ENCODE data around the gene ZWILCH. TPM values are rescaled to one million over a fixed set of nuclear protein-coding genes. Genes with fewer than 3 reads are reported as not detected.
A peak's percentile ranks its signal among the peaks of the same experiment; 100 is the strongest.
"Not testable (repeated sequence)": the region's sequence is repeated elsewhere in the genome, so short reads cannot be mapped to it uniquely, and the experiment has no call there.

The ZWILCH gene
- total and polyA plus RNA-seq, 8 donors = 8.6 to 32.2 (median 25.0) TPM

DNA sequence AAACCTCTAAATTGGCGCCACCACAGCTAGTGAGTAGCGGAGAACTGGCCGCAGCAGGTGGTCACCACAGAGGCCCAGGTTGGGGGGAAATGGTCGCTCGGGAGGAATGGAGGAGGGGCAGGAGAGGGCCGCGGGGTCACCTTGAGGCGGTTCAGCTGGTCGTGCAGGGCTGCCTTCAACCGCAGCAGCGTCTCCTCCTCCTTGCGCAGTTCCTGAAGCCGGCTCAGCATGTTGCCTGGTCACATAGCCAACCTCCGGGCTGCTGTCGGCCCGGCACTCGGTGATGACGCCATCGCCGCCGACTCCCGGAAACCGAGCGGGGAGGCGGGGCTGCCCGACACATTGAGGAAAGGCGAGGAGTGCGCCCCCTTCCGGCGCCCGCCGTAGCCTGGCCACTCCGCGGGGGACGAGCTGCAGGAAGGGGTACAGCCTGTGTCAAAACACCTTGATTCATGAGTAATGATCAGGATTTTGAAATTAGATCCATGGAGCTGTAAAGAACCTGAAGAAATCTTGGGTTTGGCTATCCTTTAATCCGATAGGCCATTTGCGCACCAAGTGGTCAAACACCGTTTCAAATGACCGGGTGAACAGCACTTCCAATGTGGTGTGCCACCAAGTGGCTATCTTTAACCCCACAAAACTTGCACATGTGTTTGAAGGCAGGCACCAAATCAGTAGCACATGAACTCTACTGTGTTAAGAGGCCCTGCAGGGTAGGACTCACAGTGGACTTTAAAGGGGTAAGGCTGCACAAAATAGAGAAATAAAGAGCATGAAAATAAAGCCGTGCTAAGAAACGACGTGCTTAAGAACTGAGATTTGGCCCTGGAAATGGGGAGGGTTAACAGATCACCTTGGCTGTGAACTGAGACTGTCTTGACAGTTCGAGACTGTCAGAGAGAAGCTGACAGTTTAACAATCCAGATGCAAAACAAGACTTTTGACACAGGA lies 7.3 kb upstream of the ZWILCH start, which contains the start of gene SNAPC5:
Gene SNAPC5, minus strand, starts transcription at position 261 of the 954 bp plus-strand sequence. Its CDS starts 31 bp downstream, at position 230.
- DNase-seq = peak; percentile 93 to 100 (median 96)
- H3K4me3 ChIP-seq = peak within 1 kb of the TSS; percentile 86 to 91
- H3K36me3 ChIP-seq = peaks cover 9 to 80% of the 10 kb centered on the region in 2 donors
- ATAC-seq = peak; percentile 98
- H3K9me3 ChIP-seq = no peaks in the 10 kb centered on the region
- peak within 1 kb of the TSS; percentile 79 to 90 for H3K27ac ChIP-seq
- TF ChIP-seq, protein P1, sequence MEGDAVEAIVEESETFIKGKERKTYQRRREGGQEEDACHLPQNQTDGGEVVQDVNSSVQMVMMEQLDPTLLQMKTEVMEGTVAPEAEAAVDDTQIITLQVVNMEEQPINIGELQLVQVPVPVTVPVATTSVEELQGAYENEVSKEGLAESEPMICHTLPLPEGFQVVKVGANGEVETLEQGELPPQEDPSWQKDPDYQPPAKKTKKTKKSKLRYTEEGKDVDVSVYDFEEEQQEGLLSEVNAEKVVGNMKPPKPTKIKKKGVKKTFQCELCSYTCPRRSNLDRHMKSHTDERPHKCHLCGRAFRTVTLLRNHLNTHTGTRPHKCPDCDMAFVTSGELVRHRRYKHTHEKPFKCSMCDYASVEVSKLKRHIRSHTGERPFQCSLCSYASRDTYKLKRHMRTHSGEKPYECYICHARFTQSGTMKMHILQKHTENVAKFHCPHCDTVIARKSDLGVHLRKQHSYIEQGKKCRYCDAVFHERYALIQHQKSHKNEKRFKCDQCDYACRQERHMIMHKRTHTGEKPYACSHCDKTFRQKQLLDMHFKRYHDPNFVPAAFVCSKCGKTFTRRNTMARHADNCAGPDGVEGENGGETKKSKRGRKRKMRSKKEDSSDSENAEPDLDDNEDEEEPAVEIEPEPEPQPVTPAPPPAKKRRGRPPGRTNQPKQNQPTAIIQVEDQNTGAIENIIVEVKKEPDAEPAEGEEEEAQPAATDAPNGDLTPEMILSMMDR (IDR thresholded peaks at IDR 0.05) = peak; percentile 95 to 98
- H3K27me3 ChIP-seq = no peaks in the 10 kb centered on the region
- peaks cover 14 to 68% of the 10 kb centered on the region in 2 donors for H3K4me1 ChIP-seq
- intact Hi-C loops (cut with DNase I) = loop anchor here in 1 of 2 donors (10.0 kb wide), 1 partner anchor 103 kb away; no protein-coding TSS in a partner anchor

DNA sequence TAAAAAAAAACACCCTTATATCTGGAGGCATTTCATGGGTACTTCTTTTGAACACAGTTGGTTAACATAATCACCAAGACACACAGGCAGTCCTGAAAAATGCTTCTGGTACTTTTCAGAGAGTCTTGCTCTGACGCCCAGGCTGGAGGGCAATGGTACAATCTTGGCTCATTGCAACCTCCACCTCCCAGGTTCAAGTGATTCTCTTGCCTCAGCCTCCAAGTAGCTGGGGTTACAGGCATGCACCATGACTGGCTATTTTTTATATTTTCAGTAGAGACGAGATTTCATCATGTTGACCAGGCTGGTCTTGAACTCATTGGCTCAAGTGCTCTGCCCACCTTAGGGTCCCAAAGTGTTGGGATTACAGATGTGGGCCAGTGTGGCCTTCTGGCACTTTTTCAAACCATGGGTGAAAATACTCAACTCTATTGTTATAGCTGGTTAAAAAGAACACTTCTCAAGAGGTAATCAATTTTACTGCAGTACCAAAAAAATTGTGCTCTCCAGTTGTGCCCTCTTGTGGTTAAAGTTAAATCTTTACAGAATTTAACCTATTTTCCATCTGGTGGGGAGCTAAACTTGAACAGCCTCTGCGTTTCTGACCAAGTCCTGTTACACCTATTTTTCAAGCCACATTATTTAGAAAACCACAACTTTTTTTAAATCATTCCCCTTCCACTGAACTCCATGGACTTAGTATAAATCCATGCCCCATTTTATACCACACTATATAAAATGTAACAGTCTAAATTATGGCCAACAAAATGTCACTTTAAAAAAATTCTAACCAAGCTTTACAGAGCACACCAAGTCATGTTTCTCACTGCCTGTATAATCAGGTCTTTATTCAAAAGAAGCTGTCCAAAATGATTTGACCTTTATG lies 6.4 kb upstream of the ZWILCH start:
- TF ChIP-seq, protein P1 (IDR thresholded peaks at IDR 0.05) = no peak
- peaks cover 21 to 71% of the 10 kb centered on the region in 2 donors for H3K4me1 ChIP-seq
- H3K9me3 ChIP-seq = no peaks in the 10 kb centered on the region
- H3K27me3 ChIP-seq = no peaks in the 10 kb centered on the region
- H3K27ac ChIP-seq = peak overlapping the region in 1 of 2 donors; percentile 90
- ATAC-seq (no peak), DNase-seq (peak in 1 of 4 donors; percentile 33)
- peaks cover 9 to 75% of the 10 kb centered on the region in 2 donors for H3K36me3 ChIP-seq
- H3K4me3 ChIP-seq = no peak overlapping the region
- intact Hi-C loops (cut with DNase I) = loop anchor here in 1 of 2 donors (10.0 kb wide), 1 partner anchor 104 kb away; no protein-coding TSS in a partner anchor

DNA sequence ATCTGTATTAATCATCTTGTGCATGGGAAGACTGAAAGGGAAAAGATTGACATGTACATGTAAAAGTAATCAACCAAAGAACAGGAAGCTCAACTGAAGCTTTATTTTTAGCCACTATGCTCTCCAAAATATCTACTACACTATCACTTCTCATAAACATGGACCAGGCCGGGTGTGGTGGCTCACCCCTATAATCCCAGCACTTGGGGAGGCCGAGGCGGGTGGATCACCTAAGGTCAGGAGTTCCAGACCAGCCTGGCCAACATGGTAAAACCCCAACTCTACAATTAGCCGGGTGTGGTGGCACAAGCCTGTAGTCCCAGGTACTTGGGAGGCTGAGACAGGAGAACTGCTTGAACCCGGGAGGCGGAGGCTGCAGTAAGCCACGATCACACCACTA lies 4.8 kb upstream of the ZWILCH start:
- H3K9me3 ChIP-seq; H3K27me3 ChIP-seq; DNase-seq; H3K4me3 ChIP-seq; H3K27ac ChIP-seq; intact Hi-C loops (cut with DNase I); ATAC-seq: not testable (repeated sequence)
- peaks cover 9 to 61% of the 10 kb centered on the region in 2 donors for H3K36me3 ChIP-seq
- H3K4me1 ChIP-seq = peaks cover 21 to 65% of the 10 kb centered on the region in 2 donors

DNA sequence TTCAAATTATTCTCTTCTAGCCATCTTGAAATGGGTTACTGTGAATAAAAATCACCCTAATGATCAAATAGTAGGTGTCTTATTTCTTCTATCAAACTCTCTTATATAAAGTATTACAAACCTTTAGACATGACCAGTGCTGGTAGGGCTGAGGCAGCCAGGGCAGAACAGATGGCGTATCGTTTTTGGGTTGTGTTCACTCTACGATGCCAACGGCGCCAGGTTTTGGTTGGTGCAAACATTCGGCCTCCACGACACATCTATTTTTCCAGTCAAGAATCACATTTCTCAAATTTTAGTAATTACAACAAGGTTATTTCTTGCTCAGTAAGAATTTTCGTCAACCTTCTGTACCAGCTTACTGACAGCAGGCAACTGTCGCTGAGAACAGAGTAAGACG lies 2.6 kb upstream of the ZWILCH start:
- DNase-seq (no peak), ATAC-seq (no peak)
- Histone ChIP-seq H3K27ac (no peak overlapping the region), H3K9me3 (no peaks in the 10 kb centered on the region), H3K4me3 (peak overlapping the region in 1 of 2 donors; percentile 94), H3K27me3 (no peaks in the 10 kb centered on the region), H3K36me3 (peaks cover 9 to 53% of the 10 kb centered on the region in 2 donors), H3K4me1 (peaks cover 13 to 61% of the 10 kb centered on the region in 2 donors)
- intact Hi-C loops (cut with DNase I) = no loop called here
- TF ChIP-seq, protein P1 (IDR thresholded peaks at IDR 0.05) = no peak

DNA sequence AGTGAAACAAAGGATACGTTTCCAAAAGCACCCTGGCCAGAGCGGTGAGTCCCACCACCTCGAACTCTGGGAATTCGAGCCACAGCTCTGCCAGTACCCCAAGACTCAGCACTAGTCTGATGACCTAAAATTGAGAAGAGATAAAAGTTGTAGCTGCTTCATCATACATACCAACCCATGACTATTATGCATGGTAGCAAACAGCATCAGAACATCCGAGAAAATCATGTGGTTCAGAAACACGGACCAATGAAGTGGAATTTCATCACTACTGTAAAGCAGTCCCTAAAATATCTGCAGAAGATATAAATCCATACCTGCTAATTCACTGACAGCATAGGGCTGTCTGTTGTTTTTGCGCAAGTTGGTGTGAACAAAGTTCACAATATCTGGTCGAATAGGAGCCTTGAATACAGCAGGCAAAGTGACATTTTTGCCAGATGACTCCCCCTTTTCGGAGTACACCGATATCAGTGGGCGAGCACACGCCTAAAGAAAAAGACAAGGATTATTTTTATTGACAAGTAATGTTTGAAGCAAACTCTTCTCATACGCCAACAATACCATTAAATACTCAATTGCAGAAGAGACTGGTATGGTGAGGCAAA lies 2.0 kb upstream of the ZWILCH start:
- Histone ChIP-seq H3K4me1 (peaks cover 13 to 55% of the 10 kb centered on the region in 2 donors), H3K4me3 (peak overlapping the region; percentile 70 to 94), H3K36me3 (peaks cover 9 to 51% of the 10 kb centered on the region in 2 donors)
- H3K9me3 ChIP-seq; DNase-seq; intact Hi-C loops (cut with DNase I); H3K27ac ChIP-seq; ATAC-seq; H3K27me3 ChIP-seq: not testable (repeated sequence)
